HepG2 (cell line): ENCODE data around the gene GUCA1A. TPM values are rescaled to one million over a fixed set of nuclear protein-coding genes. Genes with fewer than 3 reads are reported as not detected.

Source experiments
- EZH2 ChIP-seq: conservative IDR thresholded peaks from 2 replicates; pipeline ENCODE4 v1.6.1; 2012; ENCODE audit warnings: mild to moderate bottlenecking, low read depth, low read length, moderate library complexity
- FOXK1 ChIP-seq: sonication (generic); formaldehyde crosslinking; IDR thresholded peaks from 2 replicates; pipeline ENCODE4 v1.4.0; 2020; ENCODE audit warnings: low read depth, missing genetic modification reagents, borderline replicate concordance
- GABPA ChIP-seq, 2 experiments: IDR thresholded peaks; 2 replicates each; pipeline ENCODE4 v1.6.1; 2011 to 2016; ENCODE audit warnings: low read depth in 2 of 2, low read length in 1 of 2, missing biosample characterization in 1 of 2, missing genetic modification characterization in 1 of 2
- MAF1 ChIP-seq: sonication (generic); formaldehyde crosslinking; IDR thresholded peaks from 2 replicates; pipeline ENCODE4 v1.5.0; 2020; ENCODE audit warnings: missing genetic modification reagents, borderline replicate concordance
- MEF2D ChIP-seq: sonication (generic); formaldehyde crosslinking; IDR thresholded peaks from 2 replicates; pipeline ENCODE4 v1.5.1; 2020; ENCODE audit warnings: mild to moderate bottlenecking, missing genetic modification reagents
- PHF20 ChIP-seq: sonication (generic); formaldehyde crosslinking; IDR thresholded peaks from 2 replicates; pipeline ENCODE4 v1.5.0; 2020; ENCODE audit warnings: mild to moderate bottlenecking, missing genetic modification reagents
- REL ChIP-seq: sonication (generic); formaldehyde crosslinking; conservative IDR thresholded peaks from 2 replicates; pipeline ENCODE4 v1.8.0; 2022; ENCODE audit warnings: mild to moderate bottlenecking, missing genetic modification reagents, moderate library complexity
- SIX4 ChIP-seq: sonication (generic); formaldehyde crosslinking; IDR thresholded peaks from 2 replicates; pipeline ENCODE4 v1.4.0; 2020; ENCODE audit warnings: missing genetic modification reagents
- TCF7 ChIP-seq: sonication (generic); IDR thresholded peaks from 2 replicates; pipeline ENCODE4 v1.6.1; 2016; ENCODE audit warnings: antibody characterized with exemption, low read depth
- ZFP90 ChIP-seq: sonication (generic); formaldehyde crosslinking; IDR thresholded peaks from 2 replicates; pipeline ENCODE4 v1.8.0; 2022; ENCODE audit warnings: missing genetic modification reagents, mild to moderate bottlenecking, inconsistent platforms, borderline replicate concordance
- ZFX ChIP-seq: sonication (generic); formaldehyde crosslinking; IDR thresholded peaks from 2 replicates; pipeline ENCODE4 v1.4.0; 2020; ENCODE audit warnings: mild to moderate bottlenecking, low read depth, missing genetic modification reagents, moderate library complexity
- ZFY ChIP-seq: sonication (generic); formaldehyde crosslinking; IDR thresholded peaks from 2 replicates; pipeline ENCODE4 v1.4.0; 2020; ENCODE audit warnings: missing genetic modification reagents
- ZNF205 ChIP-seq: IDR thresholded peaks from 2 replicates; pipeline ENCODE4 v1.6.1; 2018; ENCODE audit warnings: missing biosample characterization, missing genetic modification reagents
- ZNF354B ChIP-seq: sonication (generic); formaldehyde crosslinking; IDR thresholded peaks from 2 replicates; pipeline ENCODE4 v1.8.0; 2022; ENCODE audit warnings: mild to moderate bottlenecking, missing genetic modification reagents
- ZNF460 ChIP-seq: sonication (generic); formaldehyde crosslinking; IDR thresholded peaks from 2 replicates; pipeline ENCODE4 v1.5.1; 2020; ENCODE audit warnings: missing genetic modification reagents, mild to moderate bottlenecking, borderline replicate concordance
- ZNF724P ChIP-seq: sonication (generic); formaldehyde crosslinking; IDR thresholded peaks from 2 replicates; pipeline ENCODE4 v1.8.0; 2022; ENCODE audit warnings: missing genetic modification reagents, borderline replicate concordance
- polyA plus RNA-seq, 8 experiments: library from polyadenylated mRNA; depleted of rRNA in 3 of 8; stranded (reverse) in 7 of 8; unstranded in 1 of 8; fragments of >200 nt; fragmentation: Illumina TruSeq in 4 of 8; extraction: Trizol in 4 of 8; gene quantifications; 2 replicates each; pipeline versions ENCODE4 v1.2.1 to v1.2.3, GENCODE V29; 2011 to 2016; ENCODE audit warnings: low read depth in 4 of 8, missing spikeins in 1 of 8, mixed read lengths in 1 of 8; ENCODE audit not compliant: insufficient read depth in 1 of 8
- total RNA-seq, 5 experiments: library from RNA; depleted of rRNA; stranded (reverse); fragments of >200 nt; fragmentation: Illumina TruSeq; extraction: Trizol; gene quantifications; 2 replicates each; pipeline ENCODE4 v1.2.3, GENCODE V29; 2016; ENCODE audit warnings: low read depth in 1 of 5
- TF ChIP-seq, protein P1 (sequence below), 2 experiments: IDR thresholded peaks; 2 replicates each; pipeline ENCODE4 v1.6.1; 2011 to 2012; ENCODE audit warnings: low read length in 2 of 2, borderline replicate concordance in 1 of 2, low read depth in 1 of 2, mild to moderate bottlenecking in 1 of 2, moderate library complexity in 1 of 2
- TF ChIP-seq, protein P2 (sequence below): sonication (generic); formaldehyde crosslinking; IDR thresholded peaks from 2 replicates; pipeline ENCODE4 v1.8.0; 2022; ENCODE audit warnings: missing genetic modification reagents, mild to moderate bottlenecking, moderate library complexity, borderline replicate concordance
- TF ChIP-seq, protein P3 (sequence below): sonication (generic); formaldehyde crosslinking; IDR thresholded peaks from 2 replicates; pipeline ENCODE4 v1.4.0; 2020; ENCODE audit warnings: missing genetic modification reagents
- TF ChIP-seq, protein P4 (sequence below): sonication (generic); formaldehyde crosslinking; IDR thresholded peaks from 2 replicates; pipeline ENCODE4 v1.4.0; 2020; ENCODE audit warnings: missing genetic modification reagents

Gene GUCA1A
- total and polyA plus RNA-seq, 2 of the 13 experiments (the other 11 are each of a cell fraction or from before 2014, with no cell fraction given), result not detected

DNA sequence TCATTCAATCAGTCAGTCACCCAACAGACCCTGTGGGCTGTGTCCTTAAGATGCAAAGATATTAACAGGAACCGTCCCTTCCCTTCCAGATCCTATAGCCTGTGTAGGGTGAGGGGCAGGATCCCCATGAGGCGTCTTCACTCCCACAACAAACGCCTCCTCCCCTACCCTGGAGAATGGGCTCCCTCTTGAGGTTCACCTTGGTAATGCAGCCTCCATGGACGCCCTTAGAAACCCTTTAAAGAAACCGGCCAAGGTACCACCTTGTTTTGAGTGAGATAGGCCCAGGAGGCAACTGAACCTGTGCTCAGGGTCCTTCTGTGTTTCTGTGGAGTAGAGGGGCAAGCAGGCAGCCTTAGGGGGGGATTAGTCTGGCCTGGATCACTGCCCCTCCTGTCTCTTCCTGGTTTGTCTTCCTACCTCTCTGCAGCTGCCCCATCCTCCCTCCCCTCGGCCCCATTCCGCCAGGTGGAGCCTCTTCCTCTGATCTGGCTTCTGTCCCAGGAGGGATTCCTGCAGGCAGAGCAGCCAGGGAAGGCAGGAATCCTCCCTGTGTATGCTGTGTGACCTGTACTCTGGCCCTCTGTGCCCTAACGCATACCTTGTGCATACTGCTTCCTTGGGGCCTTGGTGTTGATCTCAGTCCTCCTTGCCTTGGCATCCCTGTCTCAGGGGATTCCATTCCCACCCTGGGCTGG, 6.6 kb upstream of the GUCA1A start (continued):
- TF ChIP-seq ZNF205 (CRISPR knock-in tag) (no peak), ZNF724P (CRISPR knock-in tag) (no peak), ZNF460 (CRISPR knock-in tag) (no peak), EZH2 (no peak), MAF1 (no peak), ZFY (CRISPR knock-in tag) (no peak), FOXK1 (CRISPR knock-in tag) (0 out of 2 replicates have a peak, but pooled peaks have one; percentile 31), ZNF354B (no peak), SIX4 (CRISPR knock-in tag) (no peak), MEF2D (no peak), REL (no peak), TCF7 (no peak), ZFX (CRISPR knock-in tag) (peak; percentile 55; the same call in 1 of the 2 replicates), PHF20 (CRISPR knock-in tag) (no peak), ZFP90 (CRISPR knock-in tag) (no peak), GABPA (IDR thresholded peaks at IDR 0.05; ENCODE audit: low read depth, low read length) (no peak), GABPA (CRISPR knock-in tag; IDR thresholded peaks at IDR 0.05; ENCODE audit: low read depth) (0 out of 2 replicates have a peak, but pooled peaks have one; percentile 27)
- TF ChIP-seq, protein P1, sequence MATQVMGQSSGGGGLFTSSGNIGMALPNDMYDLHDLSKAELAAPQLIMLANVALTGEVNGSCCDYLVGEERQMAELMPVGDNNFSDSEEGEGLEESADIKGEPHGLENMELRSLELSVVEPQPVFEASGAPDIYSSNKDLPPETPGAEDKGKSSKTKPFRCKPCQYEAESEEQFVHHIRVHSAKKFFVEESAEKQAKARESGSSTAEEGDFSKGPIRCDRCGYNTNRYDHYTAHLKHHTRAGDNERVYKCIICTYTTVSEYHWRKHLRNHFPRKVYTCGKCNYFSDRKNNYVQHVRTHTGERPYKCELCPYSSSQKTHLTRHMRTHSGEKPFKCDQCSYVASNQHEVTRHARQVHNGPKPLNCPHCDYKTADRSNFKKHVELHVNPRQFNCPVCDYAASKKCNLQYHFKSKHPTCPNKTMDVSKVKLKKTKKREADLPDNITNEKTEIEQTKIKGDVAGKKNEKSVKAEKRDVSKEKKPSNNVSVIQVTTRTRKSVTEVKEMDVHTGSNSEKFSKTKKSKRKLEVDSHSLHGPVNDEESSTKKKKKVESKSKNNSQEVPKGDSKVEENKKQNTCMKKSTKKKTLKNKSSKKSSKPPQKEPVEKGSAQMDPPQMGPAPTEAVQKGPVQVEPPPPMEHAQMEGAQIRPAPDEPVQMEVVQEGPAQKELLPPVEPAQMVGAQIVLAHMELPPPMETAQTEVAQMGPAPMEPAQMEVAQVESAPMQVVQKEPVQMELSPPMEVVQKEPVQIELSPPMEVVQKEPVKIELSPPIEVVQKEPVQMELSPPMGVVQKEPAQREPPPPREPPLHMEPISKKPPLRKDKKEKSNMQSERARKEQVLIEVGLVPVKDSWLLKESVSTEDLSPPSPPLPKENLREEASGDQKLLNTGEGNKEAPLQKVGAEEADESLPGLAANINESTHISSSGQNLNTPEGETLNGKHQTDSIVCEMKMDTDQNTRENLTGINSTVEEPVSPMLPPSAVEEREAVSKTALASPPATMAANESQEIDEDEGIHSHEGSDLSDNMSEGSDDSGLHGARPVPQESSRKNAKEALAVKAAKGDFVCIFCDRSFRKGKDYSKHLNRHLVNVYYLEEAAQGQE (IDR thresholded peaks at IDR 0.05; ENCODE audit: borderline replicate concordance in 1 of 2, low read depth in 1 of 2, low read length in 2 of 2), result no peak
- TF ChIP-seq, protein P2, sequence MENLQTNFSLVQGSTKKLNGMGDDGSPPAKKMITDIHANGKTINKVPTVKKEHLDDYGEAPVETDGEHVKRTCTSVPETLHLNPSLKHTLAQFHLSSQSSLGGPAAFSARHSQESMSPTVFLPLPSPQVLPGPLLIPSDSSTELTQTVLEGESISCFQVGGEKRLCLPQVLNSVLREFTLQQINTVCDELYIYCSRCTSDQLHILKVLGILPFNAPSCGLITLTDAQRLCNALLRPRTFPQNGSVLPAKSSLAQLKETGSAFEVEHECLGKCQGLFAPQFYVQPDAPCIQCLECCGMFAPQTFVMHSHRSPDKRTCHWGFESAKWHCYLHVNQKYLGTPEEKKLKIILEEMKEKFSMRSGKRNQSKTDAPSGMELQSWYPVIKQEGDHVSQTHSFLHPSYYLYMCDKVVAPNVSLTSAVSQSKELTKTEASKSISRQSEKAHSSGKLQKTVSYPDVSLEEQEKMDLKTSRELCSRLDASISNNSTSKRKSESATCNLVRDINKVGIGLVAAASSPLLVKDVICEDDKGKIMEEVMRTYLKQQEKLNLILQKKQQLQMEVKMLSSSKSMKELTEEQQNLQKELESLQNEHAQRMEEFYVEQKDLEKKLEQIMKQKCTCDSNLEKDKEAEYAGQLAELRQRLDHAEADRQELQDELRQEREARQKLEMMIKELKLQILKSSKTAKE (CRISPR knock-in tag), result no peak
- TF ChIP-seq, protein P3, sequence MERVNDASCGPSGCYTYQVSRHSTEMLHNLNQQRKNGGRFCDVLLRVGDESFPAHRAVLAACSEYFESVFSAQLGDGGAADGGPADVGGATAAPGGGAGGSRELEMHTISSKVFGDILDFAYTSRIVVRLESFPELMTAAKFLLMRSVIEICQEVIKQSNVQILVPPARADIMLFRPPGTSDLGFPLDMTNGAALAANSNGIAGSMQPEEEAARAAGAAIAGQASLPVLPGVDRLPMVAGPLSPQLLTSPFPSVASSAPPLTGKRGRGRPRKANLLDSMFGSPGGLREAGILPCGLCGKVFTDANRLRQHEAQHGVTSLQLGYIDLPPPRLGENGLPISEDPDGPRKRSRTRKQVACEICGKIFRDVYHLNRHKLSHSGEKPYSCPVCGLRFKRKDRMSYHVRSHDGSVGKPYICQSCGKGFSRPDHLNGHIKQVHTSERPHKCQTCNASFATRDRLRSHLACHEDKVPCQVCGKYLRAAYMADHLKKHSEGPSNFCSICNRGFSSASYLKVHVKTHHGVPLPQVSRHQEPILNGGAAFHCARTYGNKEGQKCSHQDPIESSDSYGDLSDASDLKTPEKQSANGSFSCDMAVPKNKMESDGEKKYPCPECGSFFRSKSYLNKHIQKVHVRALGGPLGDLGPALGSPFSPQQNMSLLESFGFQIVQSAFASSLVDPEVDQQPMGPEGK (CRISPR knock-in tag), result no peak
- TF ChIP-seq, protein P4, sequence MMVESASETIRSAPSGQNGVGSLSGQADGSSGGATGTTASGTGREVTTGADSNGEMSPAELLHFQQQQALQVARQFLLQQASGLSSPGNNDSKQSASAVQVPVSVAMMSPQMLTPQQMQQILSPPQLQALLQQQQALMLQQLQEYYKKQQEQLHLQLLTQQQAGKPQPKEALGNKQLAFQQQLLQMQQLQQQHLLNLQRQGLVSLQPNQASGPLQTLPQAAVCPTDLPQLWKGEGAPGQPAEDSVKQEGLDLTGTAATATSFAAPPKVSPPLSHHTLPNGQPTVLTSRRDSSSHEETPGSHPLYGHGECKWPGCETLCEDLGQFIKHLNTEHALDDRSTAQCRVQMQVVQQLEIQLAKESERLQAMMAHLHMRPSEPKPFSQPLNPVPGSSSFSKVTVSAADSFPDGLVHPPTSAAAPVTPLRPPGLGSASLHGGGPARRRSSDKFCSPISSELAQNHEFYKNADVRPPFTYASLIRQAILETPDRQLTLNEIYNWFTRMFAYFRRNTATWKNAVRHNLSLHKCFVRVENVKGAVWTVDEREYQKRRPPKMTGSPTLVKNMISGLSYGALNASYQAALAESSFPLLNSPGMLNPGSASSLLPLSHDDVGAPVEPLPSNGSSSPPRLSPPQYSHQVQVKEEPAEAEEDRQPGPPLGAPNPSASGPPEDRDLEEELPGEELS (CRISPR knock-in tag), result no peak
